ENCODE results near the gene CTBP1. TPM values are rescaled to one million over a fixed set of nuclear protein-coding genes. Genes with fewer than 3 reads are reported as not detected.

The CTBP1 gene
- total and polyA plus RNA-seq, 2 of the 8 experiments (the other 6 are each of a cell fraction or from before 2014, with no cell fraction given), result 128 to 185 TPM

GRCh38 chr4:1208970-1209704 lies 39.8 kb downstream of the CTBP1 start (continued):
- TF ChIP-seq, protein P1, sequence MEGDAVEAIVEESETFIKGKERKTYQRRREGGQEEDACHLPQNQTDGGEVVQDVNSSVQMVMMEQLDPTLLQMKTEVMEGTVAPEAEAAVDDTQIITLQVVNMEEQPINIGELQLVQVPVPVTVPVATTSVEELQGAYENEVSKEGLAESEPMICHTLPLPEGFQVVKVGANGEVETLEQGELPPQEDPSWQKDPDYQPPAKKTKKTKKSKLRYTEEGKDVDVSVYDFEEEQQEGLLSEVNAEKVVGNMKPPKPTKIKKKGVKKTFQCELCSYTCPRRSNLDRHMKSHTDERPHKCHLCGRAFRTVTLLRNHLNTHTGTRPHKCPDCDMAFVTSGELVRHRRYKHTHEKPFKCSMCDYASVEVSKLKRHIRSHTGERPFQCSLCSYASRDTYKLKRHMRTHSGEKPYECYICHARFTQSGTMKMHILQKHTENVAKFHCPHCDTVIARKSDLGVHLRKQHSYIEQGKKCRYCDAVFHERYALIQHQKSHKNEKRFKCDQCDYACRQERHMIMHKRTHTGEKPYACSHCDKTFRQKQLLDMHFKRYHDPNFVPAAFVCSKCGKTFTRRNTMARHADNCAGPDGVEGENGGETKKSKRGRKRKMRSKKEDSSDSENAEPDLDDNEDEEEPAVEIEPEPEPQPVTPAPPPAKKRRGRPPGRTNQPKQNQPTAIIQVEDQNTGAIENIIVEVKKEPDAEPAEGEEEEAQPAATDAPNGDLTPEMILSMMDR (IDR thresholded peaks at IDR 0.05; ENCODE audit: control extremely low read depth in 1 of 3, insufficient read depth in 1 of 3, low read depth in 1 of 3, low read length in 3 of 3), result no peak
- TF ChIP-seq JUN (IDR thresholded peaks at IDR 0.05; ENCODE audit: low read depth, low read length), result no peak
